DND-41 (cell line): Measurements from ENCODE around the gene C8B.

Source experiments
- ATAC-seq: fragments of 200-7000 bp; cut with Tn5 transposase; 3 replicates; pipeline ENCODE4 v1.9.1; 2021; ENCODE audit warnings: low read depth; ENCODE audit not compliant: insufficient read depth
- DNase-seq: peaks from one replicate; pipeline ENCODE4 v3.0.0-alpha.2; 2020
- H2AFZ ChIP-seq: 2 replicates; pipeline ENCODE4 v1.6.0; 2012; ENCODE audit warnings: low read depth, low read length
- H3K27ac ChIP-seq: 2 replicates; pipeline ENCODE4 v1.5.1; 2012; ENCODE audit warnings: low read length, inconsistent platforms
- H3K27me3 ChIP-seq: fragments of 200-600 bp; sonication (generic); 2 replicates; pipeline ENCODE4 v1.6.0; 2012; ENCODE audit warnings: low read length, mild to moderate bottlenecking, inconsistent platforms; ENCODE audit not compliant: insufficient read depth, poor library complexity
- H3K36me3 ChIP-seq: 2 replicates; pipeline ENCODE4 v1.5.1; 2012; ENCODE audit warnings: low read length, inconsistent platforms; ENCODE audit not compliant: insufficient read depth
- H3K4me1 ChIP-seq: 2 replicates; pipeline ENCODE4 v1.5.1; 2012; ENCODE audit warnings: mild to moderate bottlenecking, low read length; ENCODE audit not compliant: insufficient read depth
- H3K4me2 ChIP-seq: 2 replicates; pipeline ENCODE4 v1.6.0; 2012; ENCODE audit warnings: mild to moderate bottlenecking, moderate library complexity, low read length, inconsistent platforms; ENCODE audit not compliant: insufficient read depth
- H3K4me3 ChIP-seq, 2 experiments: fragments of 200-600 bp in 1 of 2; shearing (Covaris generic) in 1 of 2; 2 replicates each; pipeline ENCODE4 v1.5.1; 2012 to 2016; ENCODE audit warnings: inconsistent platforms in 2 of 2, low read length in 2 of 2, mild to moderate bottlenecking in 2 of 2, low read depth in 1 of 2, moderate library complexity in 1 of 2
- H3K79me2 ChIP-seq: 2 replicates; pipeline ENCODE4 v1.6.0; 2012; ENCODE audit warnings: low read length, inconsistent platforms; ENCODE audit not compliant: insufficient read depth
- H3K9ac ChIP-seq: 2 replicates; pipeline ENCODE4 v1.6.0; 2012; ENCODE audit warnings: low read depth, mild to moderate bottlenecking, inconsistent platforms, low read length, moderate library complexity
- H3K9me3 ChIP-seq: 2 replicates; pipeline ENCODE4 v1.5.1; 2012; ENCODE audit warnings: low read length, moderate library complexity, mild to moderate bottlenecking, inconsistent platforms; ENCODE audit not compliant: insufficient read depth, severe bottlenecking
- H4K20me1 ChIP-seq: 2 replicates; pipeline ENCODE4 v1.6.0; 2012; ENCODE audit warnings: low read length; ENCODE audit not compliant: insufficient read depth
- CTCF ChIP-seq: IDR thresholded peaks from 2 replicates; pipeline ENCODE4 v1.5.1; 2012; ENCODE audit warnings: borderline replicate concordance, low read length, moderate library complexity, mild to moderate bottlenecking; ENCODE audit not compliant: poor library complexity, severe bottlenecking; ENCODE audit errors: extremely low read depth
- EZH2 ChIP-seq: IDR thresholded peaks from 3 replicates; pipeline ENCODE4 v1.6.1; 2012; ENCODE audit warnings: borderline replicate concordance, low read depth, mild to moderate bottlenecking, moderate library complexity, low read length, inconsistent platforms; ENCODE audit not compliant: severe bottlenecking

The C8B gene

DNA sequence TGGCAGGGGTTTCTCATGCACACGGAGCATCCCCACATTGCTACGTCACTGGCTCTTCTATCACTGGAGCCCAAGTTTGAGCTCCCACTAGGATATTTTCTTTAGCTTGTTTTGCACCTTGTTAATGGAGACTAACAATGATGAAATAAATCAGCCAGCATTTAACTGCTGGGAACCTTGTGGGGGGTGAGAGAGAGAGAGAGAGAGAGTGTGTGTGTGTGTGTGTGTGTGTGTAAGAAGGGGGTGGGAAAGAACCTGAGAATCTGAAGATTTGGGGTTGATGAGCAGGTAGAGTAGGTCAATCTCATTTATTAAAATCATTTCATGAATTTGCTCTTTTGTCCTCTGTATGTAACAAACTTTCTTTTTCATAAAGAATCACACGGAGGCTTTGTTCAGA, 624 bp downstream of the C8B start:
- Histone ChIP-seq H3K36me3 (no peaks in the 10 kb centered on the region), H4K20me1 (no peaks in the 10 kb centered on the region), H3K4me2 (no peak overlapping the region), H3K79me2 (no peaks in the 10 kb centered on the region), H3K27me3 (no peaks in the 10 kb centered on the region), H3K9me3 (no peaks in the 10 kb centered on the region), H3K9ac (no peak overlapping the region), H3K4me1 (no peaks in the 10 kb centered on the region), H3K4me3 (no peak overlapping the region), H3K27ac (no peak overlapping the region), H2AFZ (no peak overlapping the region)
- TF ChIP-seq CTCF (no peak), EZH2 (no peak)
- DNase-seq: no peak
- ATAC-seq: no peak

DNA sequence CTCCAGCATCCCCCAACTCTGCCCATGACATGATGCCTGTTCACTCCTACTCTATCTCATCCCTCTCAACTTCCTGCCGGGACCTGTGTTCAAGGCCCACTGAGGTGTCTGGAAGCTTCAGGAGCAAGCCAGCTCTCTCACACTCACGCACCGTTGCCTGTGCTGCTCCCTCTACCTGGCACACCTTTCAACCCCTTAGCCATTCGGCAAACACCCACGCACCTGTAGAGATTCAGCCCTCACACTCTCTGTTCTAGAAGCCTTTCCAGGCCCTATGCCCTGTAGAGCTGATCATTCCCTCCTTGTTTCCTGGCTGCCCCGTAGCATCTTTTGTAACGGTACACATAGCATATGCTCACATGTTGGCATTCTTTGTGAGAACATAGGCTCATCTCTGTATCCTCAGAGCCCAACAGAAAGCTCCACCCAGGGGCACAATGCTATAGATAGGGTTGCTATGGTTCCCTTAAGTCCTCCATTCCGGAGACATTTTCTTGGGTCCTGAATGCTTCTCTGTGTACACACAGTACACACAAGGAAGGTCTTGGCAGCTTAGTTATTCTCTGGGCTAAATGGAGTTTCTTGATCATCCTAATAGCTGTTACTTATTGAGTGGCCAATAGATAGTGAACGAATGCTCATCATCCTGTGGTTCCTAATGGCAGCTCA, 1.3 kb downstream of the C8B start:
- no peak overlapping the region for H3K9ac ChIP-seq
- ATAC-seq (no peak), DNase-seq (no peak)
- no peaks in the 10 kb centered on the region for H3K27me3 ChIP-seq
- no peaks in the 10 kb centered on the region for H4K20me1 ChIP-seq
- no peak overlapping the region for H3K27ac ChIP-seq
- no peak overlapping the region for H2AFZ ChIP-seq
- no peaks in the 10 kb centered on the region for H3K9me3 ChIP-seq
- no peaks in the 10 kb centered on the region for H3K4me1 ChIP-seq
- H3K36me3 ChIP-seq: no peaks in the 10 kb centered on the region
- H3K4me2 ChIP-seq: no peak overlapping the region
- H3K79me2 ChIP-seq: no peaks in the 10 kb centered on the region
- TF ChIP-seq EZH2 (no peak), CTCF (no peak)
- H3K4me3 ChIP-seq: no peak overlapping the region

GRCh38 chr1:56963667-56964066, 2.1 kb downstream of the C8B start:
- TF ChIP-seq EZH2 (no peak), CTCF (no peak)
- Histone ChIP-seq H3K27me3 (no peaks in the 10 kb centered on the region), H3K27ac (no peak overlapping the region), H3K36me3 (no peaks in the 10 kb centered on the region), H3K4me2 (no peak overlapping the region), H3K9ac (no peak overlapping the region), H4K20me1 (no peaks in the 10 kb centered on the region), H3K79me2 (no peaks in the 10 kb centered on the region), H3K9me3 (no peaks in the 10 kb centered on the region), H3K4me3 (no peak overlapping the region), H3K4me1 (no peaks in the 10 kb centered on the region), H2AFZ (no peak overlapping the region)
- no peak for ATAC-seq
- no peak for DNase-seq

GRCh38 chr1:56961426-56961825, 4.4 kb downstream of the C8B start:
- Histone ChIP-seq H3K36me3 (no peaks in the 10 kb centered on the region), H3K9ac (no peak overlapping the region), H3K27ac (no peak overlapping the region), H2AFZ (no peak overlapping the region), H3K4me3 (no peak overlapping the region), H3K4me1 (no peaks in the 10 kb centered on the region), H3K9me3 (no peaks in the 10 kb centered on the region), H3K27me3 (no peaks in the 10 kb centered on the region), H3K79me2 (no peaks in the 10 kb centered on the region), H4K20me1 (no peaks in the 10 kb centered on the region), H3K4me2 (no peak overlapping the region)
- ATAC-seq (no peak), DNase-seq (no peak)
- TF ChIP-seq CTCF (no peak), EZH2 (no peak)
